T-helper 22 cell (primary cell): ENCODE measurements around the gene TMEM135.
"Not testable (repeated sequence)": the region's sequence is repeated elsewhere in the genome, so short reads cannot be mapped to it uniquely, and the experiment has no call there.

Experiments
- DNase-seq: peaks from one replicate; pipeline ENCODE4 v3.0.0-alpha.2; 2020; ENCODE audit warnings: low read depth

Gene TMEM135

DNA sequence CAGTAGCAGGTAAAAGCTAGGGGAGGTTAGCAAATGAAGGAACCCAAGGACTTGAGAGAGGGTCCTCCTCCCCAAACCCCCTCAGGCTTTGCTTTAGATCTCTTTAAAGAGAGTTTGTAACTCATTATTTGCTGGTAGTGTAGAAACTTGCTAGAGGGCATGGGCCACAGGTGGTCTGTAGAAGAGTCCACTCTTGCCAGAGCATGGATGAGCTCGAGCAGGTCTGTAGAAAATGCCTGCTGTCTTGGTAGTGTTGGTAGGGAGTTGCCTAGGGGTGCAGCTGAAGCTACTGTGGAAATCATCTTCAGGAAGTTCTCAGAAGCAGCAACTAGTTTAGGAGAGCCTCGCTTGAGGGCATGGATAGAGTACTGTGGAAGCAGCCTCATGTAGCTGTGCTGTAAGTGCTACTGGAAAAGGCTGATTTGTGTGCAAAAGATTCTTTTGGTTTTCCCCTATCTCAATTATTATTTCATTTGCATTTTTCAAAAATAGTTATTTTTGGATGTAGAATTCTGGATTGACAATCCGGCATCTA, 104.3 kb downstream of the TMEM135 start:
- DNase-seq = no peak

DNA sequence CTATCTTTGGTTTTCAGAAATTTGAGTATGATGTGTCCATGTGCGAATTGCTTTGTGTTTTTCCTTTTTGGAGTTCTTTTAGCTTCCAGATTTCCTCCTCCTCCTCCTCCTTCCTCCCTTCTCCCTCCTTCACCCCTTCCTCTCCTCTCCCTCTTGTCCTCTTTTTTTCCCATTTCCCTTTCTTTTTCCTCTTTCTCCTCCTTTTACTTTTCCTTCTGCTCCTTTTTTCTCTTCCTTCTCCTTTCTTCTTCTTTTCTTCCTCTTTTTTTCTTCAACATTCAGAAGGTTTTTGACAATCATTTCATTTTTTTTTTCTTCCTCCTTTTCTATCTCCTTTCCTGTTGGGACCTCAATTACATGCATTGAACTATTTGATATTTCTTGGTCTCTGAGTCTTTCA, 104.9 kb downstream of the TMEM135 start:
- DNase-seq = no peak

DNA sequence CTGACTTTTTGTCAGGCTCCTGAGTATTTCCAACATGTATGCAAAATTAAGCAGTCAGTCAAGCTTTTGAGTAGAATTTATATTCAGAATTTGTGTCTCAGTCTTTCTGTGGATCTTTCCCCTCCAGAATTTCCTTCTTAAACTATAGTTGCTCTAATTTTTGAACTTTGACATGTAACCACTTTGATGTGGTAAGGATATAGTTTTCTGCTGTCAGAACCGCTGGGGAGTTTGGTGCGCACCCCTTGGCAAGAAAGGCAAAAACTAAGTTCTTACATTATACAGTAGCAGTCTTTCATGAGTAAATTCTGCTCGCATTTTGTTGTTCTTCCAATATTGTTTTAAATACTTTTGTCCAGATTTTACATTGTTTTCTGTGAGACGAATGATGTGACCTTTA, 105.9 kb downstream of the TMEM135 start:
- DNase-seq = no peak

DNA sequence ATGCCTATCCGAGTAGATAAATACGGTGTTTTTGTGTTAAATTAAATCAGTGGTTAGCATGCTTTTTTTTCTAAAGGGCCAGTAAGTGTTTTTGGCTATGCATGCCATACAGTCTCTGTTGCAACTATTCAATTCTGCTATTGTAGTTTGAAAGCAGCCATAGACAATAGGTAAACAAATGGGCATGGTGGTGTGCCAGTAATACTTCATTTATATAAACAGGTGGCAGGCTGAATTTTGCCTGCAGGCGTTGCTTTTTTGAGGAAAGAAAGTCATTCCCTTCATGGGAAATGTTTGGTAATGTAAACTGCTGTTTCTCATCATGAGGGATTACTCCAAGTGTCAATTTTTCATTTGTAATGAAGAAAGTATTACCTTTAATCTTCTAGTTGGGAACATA, 106.5 kb downstream of the TMEM135 start:
- DNase-seq = no peak

GRCh38 chr11:87148749-87149148, 111.0 kb downstream of the TMEM135 start:
- no peak for DNase-seq

DNA sequence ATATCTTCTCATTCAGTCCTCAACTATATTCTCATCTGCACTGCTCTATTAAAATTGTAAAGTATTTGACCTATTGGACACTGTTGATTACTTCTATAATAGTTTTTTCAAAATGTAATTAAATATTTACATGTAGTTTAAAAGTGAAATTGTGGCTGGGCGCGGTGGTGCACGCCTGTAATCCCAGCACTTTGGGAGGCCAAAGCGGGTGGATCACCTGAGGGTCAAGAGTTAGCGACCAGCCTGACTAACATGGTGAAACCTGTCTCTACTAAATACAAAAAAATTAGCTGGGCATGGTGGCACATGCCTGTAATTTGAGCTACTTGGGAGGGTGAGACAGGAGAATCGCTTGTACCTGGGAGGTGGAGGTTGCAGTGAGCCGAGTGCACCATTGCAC, 112.0 kb downstream of the TMEM135 start:
- not testable (repeated sequence) for DNase-seq

DNA sequence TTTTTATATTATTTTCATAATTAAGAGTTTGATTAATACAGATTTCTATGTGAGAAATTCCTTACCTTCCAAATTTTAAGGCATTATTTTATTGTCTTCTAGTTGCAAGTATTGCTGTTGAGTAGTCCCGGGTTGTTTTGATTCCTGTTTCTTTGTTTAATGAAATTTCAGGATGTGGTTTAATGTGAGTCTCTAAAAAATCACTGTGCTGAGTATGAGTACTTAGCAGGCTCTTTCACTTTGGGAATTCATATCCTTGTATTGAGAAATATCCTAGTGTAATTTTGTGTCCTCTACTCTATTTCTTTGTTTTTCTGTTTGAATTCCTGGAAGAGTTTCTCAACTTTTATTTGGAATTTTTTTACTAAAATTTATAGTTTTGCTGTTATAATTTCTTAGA, 113.2 kb downstream of the TMEM135 start:
- no peak for DNase-seq

DNA sequence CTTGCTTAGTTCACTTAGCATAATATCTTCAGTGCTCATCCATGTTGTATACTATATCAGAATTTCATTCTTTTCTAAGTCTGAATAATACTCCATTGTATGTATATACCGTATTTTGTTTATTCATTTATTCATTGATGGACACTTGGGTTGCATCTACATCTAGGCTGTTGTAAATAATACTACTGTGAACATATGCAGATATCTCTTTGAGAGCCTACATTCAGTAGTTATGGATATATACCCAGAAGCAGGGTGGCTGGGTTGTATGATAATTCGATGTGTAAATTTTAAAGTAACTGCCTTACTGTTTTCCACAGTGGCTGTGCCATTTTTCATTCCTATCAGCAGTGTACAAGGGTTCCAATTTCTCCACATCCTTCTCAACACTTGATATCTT, 116.5 kb downstream of the TMEM135 start:
- no peak for DNase-seq

DNA sequence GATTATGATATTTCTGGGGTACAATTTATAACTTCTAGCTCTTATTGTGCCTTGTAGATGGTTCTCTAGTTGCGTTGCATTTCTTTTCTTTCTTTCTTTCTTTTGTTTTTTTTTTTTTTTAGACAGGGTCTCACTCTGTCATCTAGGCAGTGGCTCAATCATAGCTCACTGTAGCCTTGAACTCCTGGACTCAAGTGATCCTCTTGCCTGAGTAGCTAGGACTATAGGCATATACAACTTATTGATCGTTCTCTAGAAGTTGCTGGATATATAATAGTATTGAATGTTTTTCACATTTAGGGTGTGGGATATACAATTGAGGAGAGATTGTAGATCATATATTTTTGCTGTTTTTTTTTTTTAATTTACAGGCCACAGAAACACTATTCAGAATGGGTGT, 119.2 kb downstream of the TMEM135 start:
- DNase-seq = no peak

DNA sequence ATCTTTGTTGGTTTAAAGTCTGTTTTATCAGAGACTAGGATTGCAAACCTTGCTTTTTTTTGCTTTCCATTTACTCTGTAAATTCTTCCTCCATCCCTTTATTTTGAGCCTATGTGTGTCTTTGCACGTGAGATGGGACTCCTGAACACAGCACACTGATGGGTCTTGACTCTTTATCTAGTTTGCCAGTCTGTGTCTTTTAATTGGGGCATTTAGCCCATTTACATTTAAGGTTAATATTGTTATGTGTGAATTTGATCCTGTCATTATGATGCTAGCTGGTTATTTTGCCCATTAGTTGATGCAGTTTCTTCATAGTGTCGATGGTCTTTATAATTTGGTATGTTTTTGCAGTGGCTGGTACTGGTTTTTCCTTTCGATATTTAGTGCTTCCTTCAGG, 131.3 kb downstream of the TMEM135 start:
- DNase-seq = not testable (repeated sequence)

DNA sequence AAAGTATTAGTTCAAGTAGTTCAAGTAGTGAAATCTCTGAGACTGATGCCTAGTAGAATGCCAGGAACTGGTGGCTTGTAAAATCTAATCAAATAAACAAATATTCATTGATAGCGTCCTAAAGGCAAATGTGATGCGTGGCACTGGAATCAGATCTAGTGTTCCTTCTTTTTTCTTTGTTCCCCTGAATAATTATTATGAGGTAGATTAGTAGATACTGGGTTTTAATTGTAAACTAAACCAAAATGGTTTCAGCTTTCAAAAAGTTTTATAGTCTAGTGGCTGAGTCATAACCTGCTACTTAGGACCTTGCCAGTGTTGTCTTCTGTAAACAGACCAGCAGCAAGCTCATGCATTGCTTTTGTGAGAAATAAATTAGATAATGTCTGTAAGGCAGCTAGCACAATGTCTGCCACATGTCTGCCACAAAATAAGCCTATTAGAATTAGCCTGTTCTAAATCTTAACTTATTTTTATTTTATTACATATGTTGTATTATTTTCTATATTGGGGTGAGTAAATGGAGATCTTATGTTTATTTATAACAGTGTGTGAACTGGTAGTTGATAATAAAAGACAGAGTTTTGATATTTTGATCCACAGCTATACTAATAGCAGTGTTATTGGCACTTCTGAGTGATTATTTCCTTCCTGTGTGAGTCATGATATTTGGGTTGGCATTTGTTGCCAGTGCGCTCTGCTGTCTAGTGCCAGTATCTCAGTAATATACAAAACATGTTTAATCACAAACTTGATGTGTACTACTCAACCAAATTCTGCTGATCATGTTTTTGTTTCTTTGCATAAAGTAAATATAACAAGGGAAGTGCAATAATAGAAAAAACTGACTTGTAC, 135.7 kb downstream of the TMEM135 start:
- DNase-seq = no peak

DNA sequence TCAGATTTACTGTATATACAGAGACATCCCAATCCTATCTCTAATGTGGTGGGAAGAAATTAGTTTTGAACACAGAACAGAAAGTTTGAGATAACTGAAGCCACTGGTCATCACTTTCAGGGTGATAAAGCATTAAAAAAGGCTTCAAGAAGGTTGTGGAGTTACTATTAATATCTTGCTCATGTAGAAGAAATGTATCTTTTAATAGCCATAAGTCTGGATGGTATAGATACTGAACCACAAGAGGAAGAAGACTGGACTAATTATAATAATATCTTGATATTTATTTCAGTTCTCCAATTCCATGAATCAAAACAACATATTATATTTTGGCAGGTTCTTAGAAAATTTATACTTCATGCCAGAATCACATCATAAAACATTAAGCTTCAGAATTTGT, 137.1 kb downstream of the TMEM135 start:
- DNase-seq = no peak

DNA sequence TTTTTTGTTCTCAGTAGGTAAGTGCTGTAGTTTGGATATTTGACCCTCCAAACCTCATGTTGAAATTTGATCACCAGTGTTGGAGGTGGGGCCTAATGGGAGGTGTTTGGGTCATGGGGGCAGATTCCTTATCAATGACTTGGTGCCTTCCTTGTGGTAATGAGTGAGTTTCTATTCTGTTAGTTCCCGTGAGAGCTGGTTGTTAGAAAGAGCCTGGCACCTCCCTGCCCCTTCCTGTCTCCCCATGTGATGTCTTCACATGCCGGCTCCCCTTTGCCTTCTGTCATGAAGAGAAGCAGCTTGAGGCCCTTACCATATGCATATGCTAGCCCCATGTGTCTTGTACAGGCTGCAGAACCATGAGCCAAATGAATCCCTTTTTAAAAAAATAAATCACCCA, 138.3 kb downstream of the TMEM135 start:
- no peak for DNase-seq

- DNase-seq = no peak
Observed at GRCh38 chr11:87179621-87180020, 141.9 kb downstream of the TMEM135 start.

GRCh38 chr11:87180742-87181141, 143.0 kb downstream of the TMEM135 start:
- DNase-seq = no peak

DNA sequence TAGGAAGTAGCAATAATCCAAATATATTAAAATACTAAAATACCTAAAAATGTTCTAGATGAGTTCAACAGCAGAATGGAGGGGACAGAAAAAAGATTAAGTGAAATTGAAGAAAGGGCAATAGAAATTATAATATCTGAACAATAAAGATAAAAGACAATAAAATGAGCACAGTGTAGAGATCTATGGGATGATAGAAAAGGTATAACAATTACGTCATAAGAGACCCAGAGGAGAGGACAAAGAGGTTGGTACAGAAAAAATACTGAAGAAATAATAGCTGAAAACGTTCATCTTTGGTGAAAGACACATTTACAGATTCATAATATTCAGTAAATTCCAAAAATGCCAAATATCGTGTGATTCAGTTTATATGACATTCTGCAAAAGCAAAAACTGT, 143.4 kb downstream of the TMEM135 start:
- no peak for DNase-seq

DNA sequence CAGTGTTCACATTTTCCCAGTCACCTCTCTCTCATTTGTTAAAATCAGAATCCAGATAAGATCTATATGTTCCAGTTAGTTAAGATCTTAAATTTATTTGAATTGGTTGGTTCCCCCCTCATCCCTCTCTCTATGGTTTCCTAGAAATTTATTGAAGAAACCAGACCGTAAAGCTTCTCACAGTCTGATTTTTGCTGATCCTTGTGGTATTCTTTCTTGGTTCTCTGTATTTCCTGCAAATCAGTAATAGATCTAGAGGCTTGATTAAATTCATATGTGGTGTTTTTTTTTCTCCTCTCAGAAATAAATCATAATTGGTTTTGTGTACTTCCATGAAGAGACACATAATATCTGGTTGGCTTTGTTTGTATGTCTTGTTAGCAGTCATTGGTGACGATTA, 147.5 kb downstream of the TMEM135 start:
- no peak for DNase-seq

DNA sequence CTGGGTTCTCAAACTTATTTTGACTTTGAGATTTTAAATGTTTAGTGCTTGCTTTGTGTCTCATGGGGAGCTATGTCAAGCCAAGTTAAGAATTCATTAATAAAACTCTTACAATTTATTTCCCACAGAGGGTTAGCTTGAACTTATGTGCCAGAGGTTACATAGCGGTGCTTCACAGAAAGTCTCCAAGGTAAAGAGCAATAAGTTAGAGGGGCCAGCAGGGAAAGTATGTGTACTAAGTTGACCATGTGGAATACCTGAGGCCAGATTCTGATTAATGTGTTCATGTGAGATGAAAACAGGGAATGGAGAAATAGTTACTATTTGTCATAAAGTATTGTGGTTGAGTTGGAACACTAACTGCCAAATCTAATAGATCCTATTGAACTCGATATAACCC, 149.3 kb downstream of the TMEM135 start:
- DNase-seq = no peak

- no peak for DNase-seq
Observed at GRCh38 chr11:87187930-87188329, 150.2 kb downstream of the TMEM135 start.

DNA sequence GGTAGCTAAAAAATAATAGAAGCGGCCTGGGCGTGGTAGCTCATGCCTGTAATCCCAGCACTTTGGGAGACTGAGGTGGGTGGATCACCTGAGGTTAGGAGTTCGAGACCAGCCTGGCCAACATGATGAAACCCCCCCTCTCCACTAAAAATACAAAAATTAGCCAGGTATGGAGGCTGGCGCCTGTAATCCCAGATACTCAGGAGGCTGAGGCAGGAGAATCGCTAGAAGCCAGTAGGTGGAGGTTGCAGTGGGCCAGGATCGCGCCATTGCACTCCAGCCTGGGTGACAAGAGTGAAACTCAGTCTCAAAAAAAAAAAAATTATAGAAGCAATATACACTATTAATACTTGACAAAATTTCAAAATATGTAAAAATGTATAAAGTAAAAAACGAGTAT, 150.7 kb downstream of the TMEM135 start:
- DNase-seq = not testable (repeated sequence)

GRCh38 chr11:87188921-87189320, 151.2 kb downstream of the TMEM135 start:
- DNase-seq = not testable (repeated sequence)

GRCh38 chr11:87190071-87190470, 152.3 kb downstream of the TMEM135 start:
- DNase-seq = no peak

GRCh38 chr11:87193756-87194470, 156.2 kb downstream of the TMEM135 start:
- DNase-seq = no peak
